HG03575 (cell line): ENCODE measurements around the gene AATK.
"Not testable (repeated sequence)": the region's sequence is repeated elsewhere in the genome, so short reads cannot be mapped to it uniquely, and the experiment has no call there.

Experiments
- ATAC-seq: cut with Tn5 transposase; IDR thresholded peaks from one replicate; pipeline ENCODE4 v1.9.1; 2021; ENCODE audit not compliant: unreplicated experiment, insufficient number of reproducible peaks, low FRiP score; ENCODE audit errors: extremely low read depth

Gene AATK

DNA sequence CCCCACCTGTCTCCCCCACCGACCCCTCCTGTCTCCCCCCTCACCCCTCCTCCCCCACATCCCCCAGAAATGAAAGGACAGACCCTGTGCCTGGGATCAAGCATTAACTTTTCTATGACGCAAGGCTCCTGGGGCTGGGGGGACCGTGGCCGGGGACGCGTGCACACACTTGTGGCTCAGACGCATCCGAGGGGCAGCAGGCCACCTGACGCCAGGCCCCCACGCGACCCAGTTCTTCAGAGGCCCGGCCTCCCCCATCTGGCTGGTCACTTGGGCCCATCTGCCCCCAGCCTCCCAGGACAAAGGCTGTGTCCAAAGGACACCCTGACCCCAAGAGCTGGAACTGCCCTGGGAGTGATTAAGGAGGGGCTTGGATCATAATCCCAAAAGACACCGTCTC, 14.7 kb downstream of the AATK start:
- no peak for ATAC-seq

DNA sequence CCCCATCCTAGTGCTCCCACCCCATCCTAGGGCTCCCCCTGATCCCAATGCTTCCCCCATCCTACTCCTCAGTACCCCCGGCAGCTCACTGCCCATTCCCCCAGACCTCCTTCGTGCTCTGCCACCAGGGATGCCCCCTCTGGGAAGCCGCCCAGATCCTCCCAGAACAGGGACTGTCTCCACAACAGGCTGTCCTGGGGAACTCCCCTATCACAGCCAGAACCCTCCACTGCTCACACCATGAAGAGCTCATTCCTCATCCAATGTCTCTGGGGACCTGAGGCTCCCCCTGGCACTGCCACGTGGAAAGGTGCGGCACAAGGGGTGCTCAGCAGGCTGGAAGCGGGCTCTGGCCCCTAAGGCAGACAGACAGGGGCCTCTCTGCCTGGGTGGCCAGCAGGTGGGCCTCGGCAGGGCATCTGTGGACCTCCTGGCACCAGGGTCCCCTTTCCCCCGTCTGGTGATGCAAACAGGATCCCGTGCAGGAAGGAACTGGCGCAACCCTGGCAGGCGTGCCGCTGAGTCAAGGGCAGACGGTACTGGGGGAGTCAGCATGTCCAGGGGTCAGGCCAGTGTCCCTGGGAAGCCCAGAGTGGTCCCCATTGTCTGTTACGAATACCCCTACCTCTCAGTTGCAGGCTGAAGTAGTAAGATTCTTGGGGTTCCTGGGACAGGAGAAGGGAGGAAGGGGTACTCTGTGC, 15.5 kb downstream of the AATK start:
- no peak for ATAC-seq

DNA sequence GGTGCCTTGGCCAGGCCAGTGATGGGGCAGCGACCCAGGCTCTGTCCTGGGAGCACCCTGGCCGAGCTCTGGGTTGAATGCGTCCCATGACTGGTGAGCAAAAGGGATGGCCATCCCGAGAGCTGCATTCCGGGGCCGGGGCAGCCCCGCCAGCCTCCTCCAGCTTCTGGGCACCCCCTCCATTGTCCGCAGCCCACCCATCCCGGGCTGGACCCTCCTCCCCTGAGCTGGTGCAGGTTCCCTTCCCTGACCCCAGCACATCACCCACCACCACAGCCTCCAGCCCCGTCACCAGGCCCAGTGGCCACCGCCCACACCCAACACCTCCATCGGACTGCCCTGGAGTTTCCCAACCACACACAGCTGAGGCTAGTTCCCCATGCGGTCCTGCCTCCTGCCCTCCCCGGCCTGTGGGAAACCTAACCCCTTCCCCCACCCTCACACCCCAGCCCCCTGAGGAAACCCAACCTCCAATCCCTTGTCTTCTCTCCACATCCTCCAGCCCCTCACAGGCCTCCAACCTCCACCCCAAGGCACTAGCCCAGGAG, 17.0 kb downstream of the AATK start:
- ATAC-seq = no peak

DNA sequence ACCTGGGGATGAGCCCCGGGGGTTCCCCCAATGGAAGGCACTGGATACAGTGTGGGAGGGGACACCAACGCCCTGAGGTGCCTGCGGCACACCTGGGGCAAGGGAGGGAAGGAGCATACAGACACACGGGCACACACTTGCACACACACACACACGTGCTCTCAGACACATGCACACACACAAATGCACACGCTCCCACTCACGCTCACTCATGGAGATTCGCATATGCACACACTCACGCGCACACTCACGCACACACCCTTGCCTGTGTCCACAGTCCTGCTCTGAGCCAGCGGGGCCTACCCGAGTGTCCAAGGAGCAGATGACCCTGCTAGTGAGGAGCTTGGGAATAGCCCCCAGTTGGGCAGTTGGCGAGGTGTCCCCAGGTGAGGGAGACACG, 17.4 kb downstream of the AATK start:
- no peak for ATAC-seq

DNA sequence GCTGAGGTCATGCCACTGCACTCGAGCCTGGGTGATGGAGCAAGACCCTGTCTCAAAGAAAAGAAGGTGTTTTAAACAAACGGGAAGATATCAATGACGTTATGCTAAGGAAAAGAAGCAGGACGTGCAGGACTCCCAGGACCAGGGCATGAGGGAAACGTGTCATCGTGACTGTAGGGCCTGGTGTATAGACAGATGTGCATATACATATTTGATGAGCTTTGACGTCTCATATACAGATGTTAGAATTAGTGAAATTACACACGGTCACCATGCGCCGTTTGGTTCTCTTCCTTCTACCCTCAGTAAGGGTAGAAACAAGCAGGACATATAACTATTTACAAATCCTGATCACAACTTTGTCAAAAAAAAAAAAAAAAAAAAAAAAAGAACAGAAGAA, 18.3 kb downstream of the AATK start:
- no peak for ATAC-seq

DNA sequence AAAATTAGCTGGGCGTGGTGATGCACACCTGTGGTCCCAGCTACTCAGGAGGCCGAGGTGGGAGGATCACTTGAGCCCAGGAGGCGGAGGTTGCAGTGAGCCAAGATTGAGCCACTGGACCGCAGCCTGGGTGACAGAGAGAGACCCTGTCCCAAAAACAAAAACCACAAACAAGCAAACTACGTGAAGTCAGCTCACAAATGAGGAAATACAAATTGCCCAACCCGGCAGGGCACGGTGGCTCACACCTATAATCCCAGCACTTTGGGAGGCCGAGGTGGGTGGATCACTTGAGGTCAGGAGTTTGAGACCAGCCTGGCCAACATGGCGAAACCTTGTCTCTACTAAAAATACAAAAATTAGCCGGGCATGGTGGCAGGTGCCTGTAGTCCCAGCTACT, 19.8 kb downstream of the AATK start:
- ATAC-seq = not testable (repeated sequence)

DNA sequence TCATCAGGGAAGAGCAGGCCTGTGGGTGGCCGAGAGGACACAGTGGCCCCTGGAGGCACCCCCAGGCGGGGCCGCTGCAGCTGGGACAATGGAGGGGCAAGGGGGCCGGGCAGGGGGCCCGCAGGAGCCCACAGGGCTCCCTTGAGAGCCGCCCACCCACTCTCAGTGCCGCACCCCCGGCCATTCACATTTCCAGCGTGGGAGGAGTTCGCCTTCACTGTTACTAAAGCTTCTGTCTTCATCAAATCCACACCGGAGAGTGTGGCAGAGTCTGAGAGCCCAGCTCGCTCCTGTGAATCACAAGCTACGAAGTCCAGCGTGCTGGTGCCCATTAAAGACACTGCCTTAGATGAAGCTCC, 21.6 kb downstream of the AATK start:
- no peak for ATAC-seq

DNA sequence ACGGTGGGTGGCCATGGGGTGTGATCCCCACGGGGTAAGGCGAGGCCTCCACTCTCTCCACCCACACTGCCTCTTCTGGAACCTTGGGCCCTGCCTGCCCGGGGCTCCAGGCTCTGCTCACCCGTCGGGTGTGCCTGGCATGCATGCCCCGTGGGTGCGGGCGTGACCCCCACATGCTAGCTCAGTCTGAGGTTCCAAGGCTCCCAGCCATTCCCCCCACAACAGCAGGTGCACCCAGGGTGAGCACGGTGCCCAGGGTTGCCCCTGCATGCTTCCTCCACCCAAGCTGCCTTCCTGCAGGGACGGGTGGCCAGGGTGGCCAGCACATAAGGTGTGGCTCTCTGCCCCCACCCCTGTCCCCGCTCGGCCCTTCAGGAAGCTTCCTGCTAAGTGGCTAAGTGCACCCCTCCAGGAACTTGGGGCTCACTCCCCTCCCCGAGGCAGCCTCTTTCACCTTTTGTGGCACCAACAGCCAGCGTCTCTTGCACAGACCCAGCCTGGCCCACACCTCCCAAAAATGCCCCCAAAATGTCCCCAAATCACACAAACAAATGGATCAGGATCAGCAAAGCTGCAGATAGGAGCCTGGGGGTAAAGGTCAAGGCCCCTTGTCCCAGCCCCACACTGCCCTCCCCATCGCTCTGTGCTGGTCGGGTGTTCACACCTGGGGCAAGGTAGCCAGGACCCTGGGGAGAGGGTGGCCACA, 22.2 kb downstream of the AATK start:
- no peak for ATAC-seq

DNA sequence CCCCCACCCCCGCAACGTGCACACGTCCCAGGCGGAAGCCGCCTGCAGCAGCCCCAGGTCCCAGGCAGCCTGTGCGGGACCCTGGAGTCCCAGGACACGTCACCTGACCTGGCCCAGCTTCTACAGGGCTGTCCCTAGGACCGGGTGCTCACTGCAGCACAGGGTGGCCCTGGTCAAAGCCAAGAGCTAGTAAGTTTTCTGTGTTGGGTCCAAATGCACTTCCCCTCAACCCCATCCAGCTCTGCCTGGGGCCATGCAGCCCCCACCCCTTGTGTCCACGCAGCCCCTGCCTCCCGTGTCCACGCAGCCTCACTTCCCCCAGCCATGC, 22.9 kb downstream of the AATK start:
- ATAC-seq = no peak

DNA sequence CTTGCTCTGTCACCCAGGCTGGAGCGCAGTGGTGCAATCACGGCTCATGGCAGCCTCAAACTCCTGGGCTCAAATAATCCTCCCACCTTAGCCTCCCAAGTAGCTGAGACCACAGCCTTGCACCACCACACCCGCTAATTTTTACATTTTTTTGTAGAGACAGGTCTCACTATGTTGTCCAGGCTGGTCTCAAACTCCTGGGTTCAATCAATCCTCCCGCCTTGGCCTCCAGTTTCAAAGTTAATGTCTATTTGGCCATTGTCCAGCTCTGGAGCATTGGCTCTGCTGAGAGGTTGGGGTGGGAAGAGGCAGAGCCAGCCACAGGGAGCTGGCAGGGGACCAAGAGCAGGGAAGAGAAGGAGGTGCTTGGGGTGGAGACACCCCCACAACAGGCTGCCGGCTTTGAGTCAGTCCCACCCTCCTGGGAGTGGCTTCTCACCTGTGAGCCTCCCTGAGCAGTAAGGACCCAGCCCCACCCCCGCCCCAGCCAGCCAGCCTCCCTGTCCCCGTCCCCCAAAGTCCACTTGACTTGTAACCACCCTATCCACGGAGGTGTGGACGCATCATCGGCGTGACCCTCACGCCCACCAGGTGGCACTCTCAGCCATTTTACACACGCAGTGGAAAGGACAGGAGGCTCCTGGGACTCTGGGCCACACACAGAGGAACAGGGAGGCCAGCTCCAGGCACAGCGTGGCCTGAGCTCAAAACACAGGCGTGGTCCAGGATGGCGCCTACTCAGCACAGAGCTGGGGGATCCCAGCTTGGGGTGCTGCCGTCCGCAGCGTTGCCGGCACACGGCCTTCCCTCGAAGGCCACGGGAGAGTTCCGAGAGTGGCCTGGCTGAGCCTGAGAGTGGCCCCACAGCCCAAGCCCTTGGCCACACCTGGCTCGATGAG, 23.5 kb downstream of the AATK start:
- ATAC-seq = no peak

DNA sequence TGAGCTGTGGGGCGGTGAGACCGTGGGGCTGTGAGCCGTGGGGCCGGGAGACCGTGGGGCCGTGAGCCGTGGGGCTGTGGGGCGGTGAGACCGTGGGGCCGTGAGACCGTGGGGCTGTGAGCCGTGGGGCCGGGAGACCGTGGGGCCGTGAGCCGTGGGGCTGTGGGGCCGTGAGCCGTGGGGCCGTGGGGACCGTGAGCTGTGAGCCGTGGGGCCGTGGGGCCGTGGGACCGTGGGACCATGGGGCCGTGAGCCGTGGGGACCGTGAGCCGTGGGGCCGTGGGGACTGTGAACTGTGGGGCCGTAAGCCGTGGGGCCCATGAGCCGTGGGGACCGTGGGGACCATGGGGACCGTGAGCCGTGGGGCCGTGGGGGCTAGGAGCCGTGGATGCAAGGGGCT, 25.3 kb downstream of the AATK start:
- ATAC-seq = no peak

DNA sequence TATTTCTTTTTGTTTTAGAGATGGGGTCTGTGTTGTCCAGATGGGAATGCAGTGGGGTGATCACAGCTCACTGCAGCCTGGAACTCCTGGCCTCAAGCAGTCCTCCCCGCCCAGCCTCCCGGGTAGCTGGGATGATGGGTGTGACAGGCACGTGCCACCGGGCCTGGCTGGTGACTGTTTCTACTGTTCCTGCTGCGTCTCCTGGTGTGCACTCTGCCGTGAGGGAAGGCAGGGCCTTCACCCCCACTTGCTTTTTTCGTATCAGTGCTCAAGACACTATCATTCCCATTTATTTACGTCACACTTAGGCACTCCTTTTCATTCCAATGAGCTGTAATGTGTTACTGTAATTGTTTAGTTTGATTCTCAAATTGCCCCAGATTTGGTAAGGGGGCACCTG, 26.0 kb downstream of the AATK start:
- ATAC-seq = no peak

DNA sequence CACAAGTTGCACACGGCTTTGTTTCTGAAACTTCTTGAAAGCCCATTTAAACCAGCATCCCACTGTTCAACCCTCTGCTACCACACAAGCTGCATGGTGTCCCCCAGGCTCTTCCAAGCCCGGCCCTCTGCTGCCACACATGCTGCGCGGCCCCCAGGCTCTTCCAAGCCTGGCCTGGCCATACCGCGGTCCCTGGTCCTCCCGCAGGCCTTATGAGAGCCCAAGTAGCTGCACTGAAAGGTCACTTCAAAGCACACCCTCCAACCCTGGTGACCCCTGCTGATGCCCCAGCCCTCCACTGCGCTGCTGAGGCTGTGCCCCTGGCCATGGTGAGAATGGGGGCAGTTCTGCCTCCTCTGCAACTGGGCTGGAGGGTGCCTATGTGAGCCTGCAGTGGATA, 26.6 kb downstream of the AATK start:
- ATAC-seq = no peak

DNA sequence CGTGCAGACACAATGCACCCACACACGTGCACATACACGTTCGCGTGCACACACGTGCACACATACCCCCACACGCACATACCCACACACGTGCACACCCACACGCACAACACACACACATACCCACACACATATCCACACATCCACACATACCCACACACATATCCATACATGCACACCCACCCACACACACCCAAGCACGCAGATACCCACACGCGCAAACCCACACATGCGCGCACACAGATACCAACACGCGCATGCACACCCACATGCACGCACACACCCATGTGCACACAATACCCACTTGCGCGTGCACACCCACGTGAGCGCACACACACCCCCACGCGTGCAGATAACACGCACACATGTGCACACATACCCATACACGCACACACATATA, 27.5 kb downstream of the AATK start:
- ATAC-seq = no peak

DNA sequence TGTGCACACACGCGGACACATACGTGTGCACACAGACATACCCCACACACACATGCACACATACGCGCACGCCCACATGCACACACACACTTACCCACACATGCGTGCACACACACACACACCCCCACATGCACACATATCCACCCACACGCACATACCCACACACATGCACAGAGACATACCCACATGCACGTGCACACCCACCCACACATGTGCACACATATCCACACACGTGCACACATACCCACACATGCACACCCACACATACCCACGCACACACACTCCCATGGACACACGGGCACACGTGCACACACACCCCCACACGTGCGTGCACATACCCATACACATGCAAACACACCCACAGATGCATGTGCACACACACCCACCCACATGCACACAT, 27.9 kb downstream of the AATK start:
- no peak for ATAC-seq

DNA sequence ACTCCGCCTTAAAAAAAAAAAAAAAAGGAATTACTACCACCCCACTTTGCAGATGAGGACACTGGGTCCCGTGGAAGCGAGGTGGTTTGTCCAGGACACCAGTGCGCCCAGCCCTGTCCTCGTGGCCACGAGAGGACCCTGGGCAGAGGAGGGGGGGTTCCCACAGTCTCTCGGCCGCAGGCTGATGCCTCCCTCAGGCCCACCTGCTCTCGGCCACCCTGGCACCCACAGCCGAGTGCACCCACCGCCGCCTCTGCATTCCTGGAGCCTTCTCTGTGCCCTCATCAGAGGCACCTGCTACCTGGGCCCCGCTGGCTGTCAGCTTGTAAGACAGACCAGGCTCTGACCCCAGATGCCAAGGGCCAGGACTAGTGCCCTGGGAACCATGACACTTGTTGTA, 28.8 kb downstream of the AATK start:
- no peak for ATAC-seq

DNA sequence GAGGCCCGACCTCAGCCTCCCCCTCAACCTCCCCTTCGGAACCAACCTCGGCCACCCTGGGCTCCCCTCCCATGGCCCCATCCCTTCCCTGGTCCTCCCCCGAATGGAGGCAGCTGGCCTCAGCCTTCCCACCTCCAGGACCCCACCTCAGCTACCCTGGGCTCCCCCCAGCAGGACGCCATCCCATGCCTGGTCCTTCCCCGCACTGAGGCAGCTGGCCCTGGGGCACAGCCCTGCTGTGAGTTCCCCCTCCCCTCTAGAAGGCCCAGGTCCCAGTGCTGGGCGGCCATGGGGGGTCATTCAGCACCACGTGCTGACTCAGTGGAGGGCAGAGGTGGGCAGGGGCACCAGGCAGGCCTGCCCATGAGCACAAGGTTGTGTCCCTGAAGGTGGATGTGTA, 29.7 kb downstream of the AATK start:
- ATAC-seq = no peak

DNA sequence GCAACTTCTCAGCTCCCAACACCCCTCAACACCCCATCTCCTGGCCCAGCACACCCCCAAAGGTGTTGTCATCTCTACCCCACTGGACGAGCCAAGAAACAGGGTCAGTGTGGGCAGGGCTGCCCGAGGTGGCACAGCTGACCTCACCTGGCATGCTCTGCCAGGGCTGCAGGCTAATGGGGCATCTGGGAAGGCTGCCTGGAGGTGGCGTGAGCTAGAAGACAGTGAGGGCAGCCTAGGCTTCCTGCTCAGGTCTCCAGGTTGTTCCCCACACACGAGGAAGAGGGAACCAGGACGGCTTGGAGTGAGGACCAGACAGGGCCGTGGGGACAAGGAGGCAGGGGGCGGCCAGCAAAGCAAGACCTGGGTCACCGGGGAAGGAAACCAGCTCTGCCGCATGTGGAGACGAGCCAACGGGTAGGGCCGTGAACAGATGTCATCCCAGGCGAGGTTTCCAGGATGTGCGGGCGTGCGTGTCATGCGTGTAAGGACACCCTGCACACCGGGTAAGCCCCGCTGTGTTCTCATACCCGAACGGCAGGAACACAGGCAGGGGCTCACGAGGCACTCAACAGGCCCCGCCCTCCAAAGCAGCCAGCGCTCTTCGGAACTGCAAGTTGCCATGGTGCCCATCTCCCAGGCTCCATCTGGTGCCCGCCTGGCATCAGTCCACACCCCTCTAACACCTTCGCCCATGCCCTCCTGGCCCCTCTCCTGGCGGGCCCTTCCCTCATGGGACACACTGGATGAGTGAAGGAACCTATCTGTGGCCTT, 30.3 kb downstream of the AATK start:
- ATAC-seq = no peak

DNA sequence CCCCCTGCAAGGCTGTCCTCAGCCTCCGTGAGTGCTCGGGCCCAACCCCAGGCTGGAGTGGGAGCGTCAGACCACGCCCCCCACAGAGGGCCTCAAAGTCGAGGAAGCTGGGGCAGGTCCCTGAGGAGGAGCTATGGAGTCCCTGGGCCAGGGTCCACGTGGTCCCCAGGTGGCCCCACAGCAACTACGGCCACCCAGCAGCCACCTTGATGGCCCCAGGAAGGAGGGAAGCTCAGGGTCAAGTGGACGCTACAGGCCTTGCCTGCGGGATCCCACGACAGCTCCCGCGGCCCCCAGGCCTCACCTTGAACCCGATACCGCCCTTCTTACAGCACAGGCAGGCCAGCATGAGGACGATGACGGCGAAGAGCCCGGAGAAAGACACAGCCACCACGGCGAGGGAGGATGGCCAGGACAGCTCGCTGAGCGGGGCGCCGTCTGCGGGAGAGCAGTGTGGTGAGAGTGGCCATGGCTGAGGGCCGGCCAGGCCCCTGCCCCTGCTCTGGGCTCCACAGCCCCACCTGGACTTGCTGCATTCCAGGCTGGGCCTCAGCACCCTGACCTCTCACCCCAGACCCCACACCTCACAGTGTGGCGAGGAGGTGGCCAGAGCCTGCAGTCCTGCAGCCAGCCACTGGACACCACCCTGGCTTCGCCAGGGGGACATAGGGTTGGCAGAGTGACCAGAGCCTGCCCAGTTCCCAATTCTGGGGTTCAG, 31.8 kb downstream of the AATK start:
- ATAC-seq = no peak
